GM12878 (cell line): ENCODE results near the gene CASTOR1. TPM values are rescaled to one million over a fixed set of nuclear protein-coding genes. Genes with fewer than 3 reads are reported as not detected.

ENCODE experiments used
- EED ChIP-seq: sonication (generic); IDR thresholded peaks from 2 replicates; pipeline ENCODE4 v1.6.1; 2016; ENCODE audit warnings: antibody characterized with exemption, low read depth
- FOXM1 ChIP-seq: IDR thresholded peaks from 2 replicates; pipeline ENCODE4 v1.6.1; 2012; ENCODE audit warnings: low read depth, mild to moderate bottlenecking, inconsistent platforms, low read length, moderate library complexity
- HDAC2 ChIP-seq: fragments of 200-600 bp; sonication (generic); IDR thresholded peaks from 2 replicates; pipeline ENCODE4 v1.6.1; 2017
- IRF4 ChIP-seq: IDR thresholded peaks from 2 replicates; pipeline ENCODE4 v1.6.1; 2011; ENCODE audit warnings: low read depth, low read length
- JUNB ChIP-seq: IDR thresholded peaks from 2 replicates; pipeline ENCODE4 v1.6.1; 2016; ENCODE audit warnings: antibody characterized with exemption, mild to moderate bottlenecking
- MAX ChIP-seq: IDR thresholded peaks from 2 replicates; pipeline ENCODE4 v1.6.1; 2012; ENCODE audit warnings: low read depth, low read length, improper control_type of control experiment
- MTA2 ChIP-seq: fragments of 450-650 bp; IDR thresholded peaks from 2 replicates; pipeline ENCODE4 v1.6.1; 2016; ENCODE audit warnings: low read depth, mild to moderate bottlenecking, moderate library complexity
- MXI1 ChIP-seq: fragments of 150-350 bp; IDR thresholded peaks from 2 replicates; pipeline ENCODE4 v1.6.1; 2011; ENCODE audit warnings: low read depth, mild to moderate bottlenecking, inconsistent platforms, low read length, improper control_type of control experiment
- NBN ChIP-seq: fragments of 450-650 bp; IDR thresholded peaks from 2 replicates; pipeline ENCODE4 v1.6.1; 2016
- RUNX3 ChIP-seq: IDR thresholded peaks from 2 replicates; pipeline ENCODE4 v1.6.1; 2012; ENCODE audit warnings: low read length, inconsistent platforms
- SIN3A ChIP-seq: IDR thresholded peaks from 2 replicates; pipeline ENCODE4 v1.6.1; 2012; ENCODE audit warnings: low read depth, low read length, improper control_type of control experiment
- SP1 ChIP-seq: IDR thresholded peaks from one replicate; pipeline ENCODE4 v1.6.1; 2011; ENCODE audit warnings: low read depth, low read length
- TCF3 ChIP-seq: IDR thresholded peaks from 2 replicates; pipeline ENCODE4 v1.6.1; 2012; ENCODE audit warnings: low read depth, mild to moderate bottlenecking, low read length, borderline replicate concordance; ENCODE audit not compliant: insufficient read depth
- TCF7 ChIP-seq: IDR thresholded peaks from 2 replicates; pipeline ENCODE4 v1.6.1; 2014; ENCODE audit warnings: antibody characterized with exemption, borderline replicate concordance
- polyA plus RNA-seq, 11 experiments: library from polyadenylated mRNA; depleted of rRNA in 4 of 11; unstranded in 6 of 11; stranded (reverse) in 5 of 11; fragments of >200 nt; fragmentation: Nextera tagmentation in 4 of 11; fragmentation: Illumina TruSeq in 1 of 11; extraction: Ambion mirVana in 4 of 11; extraction: Trizol in 1 of 11; gene quantifications; 1 replicate in 1 of 11; 2 replicates in 10 of 11; pipeline versions ENCODE4 v1.2.1 to v1.2.3, GENCODE V29; 2011 to 2016; ENCODE audit warnings: inconsistent platforms in 2 of 11, missing spikeins in 2 of 11, low read depth in 1 of 11
- total RNA-seq, 4 experiments: library from RNA; depleted of rRNA in 3 of 4; stranded (reverse); fragments of >200 nt in 3 of 4; fragmentation: Illumina TruSeq in 1 of 4; extraction: Trizol in 1 of 4; gene quantifications; 2 replicates each; pipeline versions ENCODE4 v1.2.1 to v1.2.3, GENCODE V29; 2013 to 2021
- TF ChIP-seq, protein P1 (sequence below): fragments of 450-650 bp; IDR thresholded peaks from 2 replicates; pipeline ENCODE4 v1.6.1; 2016; ENCODE audit warnings: mild to moderate bottlenecking, moderate library complexity, borderline replicate concordance
- TF ChIP-seq, protein P2 (sequence below): fragments of 450-650 bp; IDR thresholded peaks from 2 replicates; pipeline ENCODE4 v1.6.1; 2016; ENCODE audit warnings: mild to moderate bottlenecking
- TF ChIP-seq, protein P3 (sequence below): fragments of 450-650 bp; IDR thresholded peaks from 2 replicates; pipeline ENCODE4 v1.6.1; 2017; ENCODE audit warnings: mild to moderate bottlenecking, low read depth, inconsistent platforms; ENCODE audit not compliant: poor library complexity, severe bottlenecking

CASTOR1 gene
- total and polyA plus RNA-seq, 10 of the 15 experiments (the other 5 are each of a cell fraction or from before 2014, with no cell fraction given) = 0.31 to 9.1 (median 3.3) TPM

DNA sequence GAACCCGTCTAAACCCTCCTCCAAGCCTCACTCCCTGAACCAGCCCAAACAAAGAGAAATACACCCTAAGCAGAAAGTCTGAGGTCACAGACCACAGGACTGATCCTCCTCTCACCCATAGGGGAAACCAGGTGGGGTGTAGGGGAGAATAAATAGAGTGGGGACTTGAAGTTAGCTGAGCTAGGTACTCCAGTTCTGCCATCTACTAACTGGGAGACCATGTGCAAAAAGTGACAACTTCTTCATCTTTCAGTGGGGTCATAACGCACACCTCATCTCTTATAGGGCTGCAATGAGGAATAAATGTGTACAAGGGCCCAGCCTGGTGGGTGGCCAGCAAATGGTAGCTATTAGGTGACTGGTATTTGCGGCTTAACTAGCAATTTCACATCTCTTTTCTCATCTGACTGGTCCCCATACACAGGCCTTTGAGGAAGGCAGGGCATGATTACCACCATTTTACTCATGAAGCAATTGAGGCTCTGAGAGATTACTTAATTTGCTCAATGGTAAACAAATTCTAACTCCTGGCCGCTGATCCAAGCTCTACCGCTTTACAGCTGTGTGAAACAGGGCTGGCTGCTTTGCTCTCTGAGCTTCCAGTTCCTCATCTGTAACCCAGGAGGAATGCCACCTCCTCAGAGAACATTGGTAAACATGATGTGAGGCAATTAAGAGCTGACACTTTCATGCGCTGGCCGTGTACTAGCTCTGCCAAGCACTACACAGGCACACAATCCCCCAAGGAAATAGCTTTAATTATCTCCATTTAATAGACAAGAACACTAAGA, 20.8 kb upstream of the CASTOR1 start (continued):
- TF ChIP-seq, protein P1, sequence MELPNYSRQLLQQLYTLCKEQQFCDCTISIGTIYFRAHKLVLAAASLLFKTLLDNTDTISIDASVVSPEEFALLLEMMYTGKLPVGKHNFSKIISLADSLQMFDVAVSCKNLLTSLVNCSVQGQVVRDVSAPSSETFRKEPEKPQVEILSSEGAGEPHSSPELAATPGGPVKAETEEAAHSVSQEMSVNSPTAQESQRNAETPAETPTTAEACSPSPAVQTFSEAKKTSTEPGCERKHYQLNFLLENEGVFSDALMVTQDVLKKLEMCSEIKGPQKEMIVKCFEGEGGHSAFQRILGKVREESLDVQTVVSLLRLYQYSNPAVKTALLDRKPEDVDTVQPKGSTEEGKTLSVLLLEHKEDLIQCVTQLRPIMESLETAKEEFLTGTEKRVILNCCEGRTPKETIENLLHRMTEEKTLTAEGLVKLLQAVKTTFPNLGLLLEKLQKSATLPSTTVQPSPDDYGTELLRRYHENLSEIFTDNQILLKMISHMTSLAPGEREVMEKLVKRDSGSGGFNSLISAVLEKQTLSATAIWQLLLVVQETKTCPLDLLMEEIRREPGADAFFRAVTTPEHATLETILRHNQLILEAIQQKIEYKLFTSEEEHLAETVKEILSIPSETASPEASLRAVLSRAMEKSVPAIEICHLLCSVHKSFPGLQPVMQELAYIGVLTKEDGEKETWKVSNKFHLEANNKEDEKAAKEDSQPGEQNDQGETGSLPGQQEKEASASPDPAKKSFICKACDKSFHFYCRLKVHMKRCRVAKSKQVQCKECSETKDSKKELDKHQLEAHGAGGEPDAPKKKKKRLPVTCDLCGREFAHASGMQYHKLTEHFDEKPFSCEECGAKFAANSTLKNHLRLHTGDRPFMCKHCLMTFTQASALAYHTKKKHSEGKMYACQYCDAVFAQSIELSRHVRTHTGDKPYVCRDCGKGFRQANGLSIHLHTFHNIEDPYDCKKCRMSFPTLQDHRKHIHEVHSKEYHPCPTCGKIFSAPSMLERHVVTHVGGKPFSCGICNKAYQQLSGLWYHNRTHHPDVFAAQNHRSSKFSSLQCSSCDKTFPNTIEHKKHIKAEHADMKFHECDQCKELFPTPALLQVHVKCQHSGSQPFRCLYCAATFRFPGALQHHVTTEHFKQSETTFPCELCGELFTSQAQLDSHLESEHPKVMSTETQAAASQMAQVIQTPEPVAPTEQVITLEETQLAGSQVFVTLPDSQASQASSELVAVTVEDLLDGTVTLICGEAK = no peak
- TF ChIP-seq EED (peak; percentile 40; the same call in 1 of the 2 replicates), JUNB (peak; percentile 39; the same call in 1 of the 2 replicates), SP1 (no peak), SIN3A (0 out of 2 replicates have a peak, but pooled peaks have one; percentile 21), MAX (0 out of 2 replicates have a peak, but pooled peaks have one; percentile 34), MXI1 (peak; percentile 27; the same call in 1 of the 2 replicates), TCF3 (0 out of 2 replicates have a peak, but pooled peaks have one; percentile 50), TCF7 (no peak), IRF4 (0 out of 2 replicates have a peak, but pooled peaks have one; percentile 22), RUNX3 (peak; percentile 89), FOXM1 (no peak), NBN (0 out of 2 replicates have a peak, but pooled peaks have one; percentile 43), HDAC2 (no peak), MTA2 (peak; percentile 76)
- TF ChIP-seq, protein P2, sequence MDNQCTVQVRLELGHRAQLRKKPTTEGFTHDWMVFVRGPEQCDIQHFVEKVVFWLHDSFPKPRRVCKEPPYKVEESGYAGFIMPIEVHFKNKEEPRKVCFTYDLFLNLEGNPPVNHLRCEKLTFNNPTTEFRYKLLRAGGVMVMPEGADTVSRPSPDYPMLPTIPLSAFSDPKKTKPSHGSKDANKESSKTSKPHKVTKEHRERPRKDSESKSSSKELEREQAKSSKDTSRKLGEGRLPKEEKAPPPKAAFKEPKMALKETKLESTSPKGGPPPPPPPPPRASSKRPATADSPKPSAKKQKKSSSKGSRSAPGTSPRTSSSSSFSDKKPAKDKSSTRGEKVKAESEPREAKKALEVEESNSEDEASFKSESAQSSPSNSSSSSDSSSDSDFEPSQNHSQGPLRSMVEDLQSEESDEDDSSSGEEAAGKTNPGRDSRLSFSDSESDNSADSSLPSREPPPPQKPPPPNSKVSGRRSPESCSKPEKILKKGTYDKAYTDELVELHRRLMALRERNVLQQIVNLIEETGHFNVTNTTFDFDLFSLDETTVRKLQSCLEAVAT = peak; percentile 64
- TF ChIP-seq, protein P3, sequence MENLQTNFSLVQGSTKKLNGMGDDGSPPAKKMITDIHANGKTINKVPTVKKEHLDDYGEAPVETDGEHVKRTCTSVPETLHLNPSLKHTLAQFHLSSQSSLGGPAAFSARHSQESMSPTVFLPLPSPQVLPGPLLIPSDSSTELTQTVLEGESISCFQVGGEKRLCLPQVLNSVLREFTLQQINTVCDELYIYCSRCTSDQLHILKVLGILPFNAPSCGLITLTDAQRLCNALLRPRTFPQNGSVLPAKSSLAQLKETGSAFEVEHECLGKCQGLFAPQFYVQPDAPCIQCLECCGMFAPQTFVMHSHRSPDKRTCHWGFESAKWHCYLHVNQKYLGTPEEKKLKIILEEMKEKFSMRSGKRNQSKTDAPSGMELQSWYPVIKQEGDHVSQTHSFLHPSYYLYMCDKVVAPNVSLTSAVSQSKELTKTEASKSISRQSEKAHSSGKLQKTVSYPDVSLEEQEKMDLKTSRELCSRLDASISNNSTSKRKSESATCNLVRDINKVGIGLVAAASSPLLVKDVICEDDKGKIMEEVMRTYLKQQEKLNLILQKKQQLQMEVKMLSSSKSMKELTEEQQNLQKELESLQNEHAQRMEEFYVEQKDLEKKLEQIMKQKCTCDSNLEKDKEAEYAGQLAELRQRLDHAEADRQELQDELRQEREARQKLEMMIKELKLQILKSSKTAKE = peak; percentile 72
